H9 (cell line): ENCODE measurements around the gene NUDT8. TPM values are rescaled to one million over a fixed set of nuclear protein-coding genes. Genes with fewer than 3 reads are reported as not detected.

Experiments used
- DNase-seq: peaks from one replicate; pipeline ENCODE4 v3.0.0-alpha.2; 2017
- H2AFZ ChIP-seq: one replicate; pipeline ENCODE4 v1.6.1; 2013; ENCODE audit warnings: mild to moderate bottlenecking, low read length, control low read depth, moderate library complexity
- H2AK5ac ChIP-seq: 2 replicates; pipeline ENCODE4 v1.6.1; 2013; ENCODE audit warnings: low read length, control low read depth, mixed read lengths; ENCODE audit not compliant: insufficient read length
- H2BK120ac ChIP-seq: one replicate; pipeline ENCODE4 v1.6.1; 2013; ENCODE audit warnings: low read depth, mild to moderate bottlenecking, low read length, control low read depth, inconsistent platforms; ENCODE audit not compliant: poor library complexity, severe bottlenecking
- H2BK12ac ChIP-seq: 2 replicates; pipeline ENCODE4 v1.6.1; 2013; ENCODE audit warnings: low read length, control low read depth, mixed read lengths, low read depth; ENCODE audit not compliant: insufficient read length
- H2BK15ac ChIP-seq: 2 replicates; pipeline ENCODE4 v1.6.1; 2013; ENCODE audit warnings: low read depth, low read length, control low read depth
- H2BK20ac ChIP-seq: one replicate; pipeline ENCODE4 v1.6.1; 2013; ENCODE audit warnings: low read depth, mild to moderate bottlenecking, low read length, control low read depth, inconsistent platforms; ENCODE audit not compliant: poor library complexity, severe bottlenecking
- H2BK5ac ChIP-seq: 2 replicates; pipeline ENCODE4 v1.6.1; 2013; ENCODE audit warnings: low read length, control low read depth, mixed read lengths; ENCODE audit not compliant: insufficient read length
- H3K14ac ChIP-seq: 2 replicates; pipeline ENCODE4 v1.6.1; 2013; ENCODE audit warnings: low read length, control low read depth; ENCODE audit not compliant: insufficient read depth
- H3K18ac ChIP-seq: 2 replicates; pipeline ENCODE4 v1.6.1; 2013; ENCODE audit warnings: low read depth, mild to moderate bottlenecking, mixed read lengths, low read length, control low read depth; ENCODE audit not compliant: insufficient read length
- H3K23ac ChIP-seq: 2 replicates; pipeline ENCODE4 v1.6.1; 2013; ENCODE audit warnings: low read length, control low read depth, mixed read lengths, low read depth; ENCODE audit not compliant: insufficient read length
- H3K23me2 ChIP-seq: 2 replicates; pipeline ENCODE4 v1.6.1; 2013; ENCODE audit warnings: low read depth, mild to moderate bottlenecking, mixed read lengths, low read length, control low read depth; ENCODE audit not compliant: insufficient read length, poor library complexity, severe bottlenecking
- H3K27ac ChIP-seq: 2 replicates; pipeline ENCODE4 v1.5.1; 2013; ENCODE audit warnings: low read length, control low read depth, mixed read lengths, low read depth; ENCODE audit not compliant: insufficient read length
- H3K27me3 ChIP-seq: 2 replicates; pipeline ENCODE4 v1.6.1; 2013; ENCODE audit warnings: low read length, control low read depth, inconsistent platforms; ENCODE audit not compliant: insufficient read depth
- H3K4ac ChIP-seq: 2 replicates; pipeline ENCODE4 v1.6.1; 2013; ENCODE audit warnings: low read depth, mild to moderate bottlenecking, control low read depth, inconsistent platforms, low read length, moderate library complexity
- H3K4me1 ChIP-seq: 2 replicates; pipeline ENCODE4 v1.6.1; 2013; ENCODE audit warnings: low read length, control low read depth, inconsistent platforms; ENCODE audit not compliant: insufficient read depth
- H3K4me2 ChIP-seq: 2 replicates; pipeline ENCODE4 v1.6.1; 2013; ENCODE audit warnings: low read length, control low read depth, mixed read lengths; ENCODE audit not compliant: insufficient read length, insufficient read depth
- H3K56ac ChIP-seq: 2 replicates; pipeline ENCODE4 v1.6.1; 2013; ENCODE audit warnings: low read depth, mild to moderate bottlenecking, mixed read lengths, low read length, control low read depth; ENCODE audit not compliant: insufficient read length
- H3K79me1 ChIP-seq: 2 replicates; pipeline ENCODE4 v1.6.1; 2013; ENCODE audit warnings: low read depth, mild to moderate bottlenecking, moderate library complexity, low read length, control low read depth, inconsistent platforms; ENCODE audit not compliant: insufficient read depth, poor library complexity, severe bottlenecking
- H3K79me2 ChIP-seq: 2 replicates; pipeline ENCODE4 v1.6.1; 2013; ENCODE audit warnings: low read length, control low read depth, inconsistent platforms; ENCODE audit not compliant: insufficient read depth
- H3K9ac ChIP-seq: 2 replicates; pipeline ENCODE4 v1.6.1; 2013; ENCODE audit warnings: low read length, control low read depth, mixed read lengths; ENCODE audit not compliant: insufficient read length; ENCODE audit errors: extremely low read depth
- H3K9me3 ChIP-seq: one replicate; pipeline ENCODE4 v1.6.1; 2013; ENCODE audit warnings: low read depth, low read length, inconsistent platforms; ENCODE audit not compliant: control insufficient read depth
- H3T11ph ChIP-seq: one replicate; pipeline ENCODE4 v1.6.1; 2013; ENCODE audit warnings: mild to moderate bottlenecking, low read length, control low read depth, inconsistent platforms
- H4K20me1 ChIP-seq: one replicate; pipeline ENCODE4 v1.6.1; 2013; ENCODE audit not compliant: control insufficient read depth, insufficient read length, insufficient read depth
- H4K5ac ChIP-seq: 2 replicates; pipeline ENCODE4 v1.6.1; 2013; ENCODE audit warnings: low read depth, mild to moderate bottlenecking, mixed read lengths, low read length, control low read depth; ENCODE audit not compliant: insufficient read length
- H4K8ac ChIP-seq: replicated peaks from 2 replicates; pipeline ENCODE4 v1.6.1; 2013; ENCODE audit warnings: low read length, control low read depth, mixed read lengths, low read depth; ENCODE audit not compliant: insufficient read length
- H4K91ac ChIP-seq: 2 replicates; pipeline ENCODE4 v1.6.1; 2013; ENCODE audit warnings: low read depth, mild to moderate bottlenecking, moderate library complexity, mixed read lengths, low read length, control low read depth; ENCODE audit not compliant: insufficient read length
- H3K27ac Mint-ChIP-seq, 3 experiments: 2 replicates in 2 of 3; 3 replicates in 1 of 3; pipeline ENCODE4 v1.8.0; 2020 to 2021; ENCODE audit warnings: mixed read lengths in 3 of 3, mild to moderate bottlenecking in 1 of 3, moderate library complexity in 1 of 3
- H3K27me3 Mint-ChIP-seq: 2 replicates; pipeline ENCODE4 v1.8.0; 2021; ENCODE audit warnings: low read depth, mild to moderate bottlenecking, moderate library complexity, mixed read lengths
- H3K36me3 Mint-ChIP-seq, 3 experiments: 2 replicates in 2 of 3; 3 replicates in 1 of 3; pipeline ENCODE4 v1.8.0; 2020 to 2021; ENCODE audit warnings: low read depth in 3 of 3, mixed read lengths in 3 of 3; ENCODE audit not compliant: insufficient read depth in 1 of 3
- H3K4me1 Mint-ChIP-seq, 2 experiments: 2 replicates each; pipeline ENCODE4 v1.8.0; 2020; ENCODE audit warnings: mixed read lengths in 2 of 2
- H3K4me3 Mint-ChIP-seq, 2 experiments: 2 replicates in 1 of 2; 3 replicates in 1 of 2; pipeline ENCODE4 v1.8.0; 2020 to 2021; ENCODE audit warnings: mild to moderate bottlenecking in 2 of 2, mixed read lengths in 2 of 2, moderate library complexity in 1 of 2
- H3K9me3 Mint-ChIP-seq, 2 experiments: 2 replicates in 1 of 2; 3 replicates in 1 of 2; pipeline ENCODE4 v1.8.0; 2020; ENCODE audit warnings: mild to moderate bottlenecking in 2 of 2, mixed read lengths in 2 of 2, moderate library complexity in 1 of 2
- CTCF ChIP-seq: fragments of 200-600 bp; sonication (generic); conservative IDR thresholded peaks from 3 replicates; pipeline ENCODE4 v1.8.0; 2021; ENCODE audit warnings: antibody characterized with exemption, mild to moderate bottlenecking
- WGBS: extraction: QIAGEN DNeasy Blood & Tissue Kit; methylation state at CpG from one replicate; pipeline ENCODE4 v1.1.7; 2013; ENCODE audit warnings: missing lambda C conversion rate, low lambda C conversion rate, mixed read lengths; ENCODE audit not compliant: insufficient read length; ENCODE audit errors: extremely low coverage; 5-methylcytosine and 5-hydroxymethylcytosine counted together
- total RNA-seq: library from RNA; stranded (reverse); gene quantifications from 2 replicates; pipeline ENCODE4 v1.2.1, GENCODE V29; 2021

NUDT8 gene
- total RNA-seq, 1 experiment from 2014 or later, result 6.5 TPM

GRCh38 chr11:67663532-67664212 lies 33.9 kb upstream of the NUDT8 start:
- H2BK12ac ChIP-seq, result no peak overlapping the region
- peaks cover 0 to 3% (median 0%) of the 10 kb centered on the region in 3 experiments; a peak in 1 of 7 replicates for H3K36me3 Mint-ChIP-seq
- H2BK5ac ChIP-seq, result no peak overlapping the region
- H3K27me3 Mint-ChIP-seq, result peaks cover 11% of the 10 kb centered on the region
- H2BK20ac ChIP-seq, result no peak overlapping the region
- no peak overlapping the region for H3K23ac ChIP-seq
- H3K4me2 ChIP-seq, result no peak overlapping the region
- WGBS, result no CpG with 5 or more reads among the region's 22 CpGs
- peaks cover under 1 to 4% of the 10 kb centered on the region in 2 experiments; a peak in 2 of 5 replicates for H3K9me3 Mint-ChIP-seq
- no peaks in the 10 kb centered on the region for H4K20me1 ChIP-seq
- H3K56ac ChIP-seq, result no peak overlapping the region
- no peaks in the 10 kb centered on the region for H3K27me3 ChIP-seq
- H3T11ph ChIP-seq, result no peak overlapping the region
- no peak overlapping the region for H3K27ac ChIP-seq
- no peaks in the 10 kb centered on the region for H3K4me1 Mint-ChIP-seq
- no peak overlapping the region for H4K91ac ChIP-seq
- H3K79me2 ChIP-seq, result no peaks in the 10 kb centered on the region
- DNase-seq, result no peak
- no peak overlapping the region for H3K4ac ChIP-seq
- no peaks in the 10 kb centered on the region for H3K9me3 ChIP-seq
- no peak overlapping the region for H3K4me3 Mint-ChIP-seq
- no peak for TF ChIP-seq CTCF
- no peak overlapping the region for H2BK120ac ChIP-seq
- no peaks in the 10 kb centered on the region for H3K23me2 ChIP-seq
- H3K4me1 ChIP-seq, result no peaks in the 10 kb centered on the region
- H3K79me1 ChIP-seq, result no peaks in the 10 kb centered on the region
- H2BK15ac ChIP-seq, result no peak overlapping the region
- no peak overlapping the region for H3K18ac ChIP-seq
- H4K5ac ChIP-seq, result no peak overlapping the region
- H4K8ac ChIP-seq, result no peak overlapping the region
- no peak overlapping the region for H3K27ac Mint-ChIP-seq
- H3K14ac ChIP-seq, result no peak overlapping the region
- no peak overlapping the region for H2AK5ac ChIP-seq
- no peak overlapping the region for H3K9ac ChIP-seq
- no peak overlapping the region for H2AFZ ChIP-seq
